ENCODE measurements around the gene ZBTB32. TPM values are rescaled to one million over a fixed set of nuclear protein-coding genes. Genes with fewer than 3 reads are reported as not detected.

Gene ZBTB32
- total RNA-seq, 2 donors from 2014 or later = 0.32 TPM; not detected in 1

- intact Hi-C loops (cut with DNase I) = no loop called here
- H3K27me3 ChIP-seq = peaks cover 18% of the 10 kb centered on the region
- no peaks in the 10 kb centered on the region for H3K36me3 ChIP-seq
- no peak overlapping the region for H3K4me3 ChIP-seq
- no peaks in the 10 kb centered on the region for H3K9me3 ChIP-seq
- H3K27ac ChIP-seq = no peak overlapping the region
- H3K9ac ChIP-seq (ENCODE audit: low read depth in 2 of 2, low read length in 2 of 2) = no peak overlapping the region
- TF ChIP-seq CTCF (IDR thresholded peaks at IDR 0.05) = no peak
- no peaks in the 10 kb centered on the region for H3K4me1 ChIP-seq
- DNase-seq = no peak
Observed at GRCh38 chr19:35669566-35669965, 34.8 kb upstream of the ZBTB32 start.

- H3K4me1 ChIP-seq = no peaks in the 10 kb centered on the region
- H3K27me3 ChIP-seq = peaks cover 18% of the 10 kb centered on the region
- no peak for DNase-seq
- no peak overlapping the region for H3K4me3 ChIP-seq
- intact Hi-C loops (cut with DNase I) = no loop called here
- H3K36me3 ChIP-seq = no peaks in the 10 kb centered on the region
- no peak for TF ChIP-seq CTCF (IDR thresholded peaks at IDR 0.05)
- H3K9ac ChIP-seq (ENCODE audit: low read depth in 2 of 2, low read length in 2 of 2) = no peak overlapping the region
- H3K27ac ChIP-seq = no peak overlapping the region
- no peaks in the 10 kb centered on the region for H3K9me3 ChIP-seq
Observed at GRCh38 chr19:35669974-35670373, 34.4 kb upstream of the ZBTB32 start.

GRCh38 chr19:35670686-35671085 lies 33.7 kb upstream of the ZBTB32 start:
- Histone ChIP-seq H3K27ac (no peak overlapping the region), H3K36me3 (no peaks in the 10 kb centered on the region), H3K4me3 (no peak overlapping the region), H3K9ac (ENCODE audit: low read depth in 2 of 2, low read length in 2 of 2) (no peak overlapping the region), H3K27me3 (peaks cover 18% of the 10 kb centered on the region), H3K9me3 (no peaks in the 10 kb centered on the region), H3K4me1 (no peaks in the 10 kb centered on the region)
- no peak for TF ChIP-seq CTCF (IDR thresholded peaks at IDR 0.05)
- intact Hi-C loops (cut with DNase I) = no loop called here
- DNase-seq = no peak

GRCh38 chr19:35671818-35672217 lies 32.5 kb upstream of the ZBTB32 start:
- no peak for DNase-seq
- Histone ChIP-seq H3K4me3 (no peak overlapping the region), H3K9ac (ENCODE audit: low read depth in 2 of 2, low read length in 2 of 2) (no peak overlapping the region), H3K27me3 (peaks cover 18% of the 10 kb centered on the region), H3K27ac (no peak overlapping the region), H3K36me3 (no peaks in the 10 kb centered on the region), H3K4me1 (no peaks in the 10 kb centered on the region), H3K9me3 (no peaks in the 10 kb centered on the region)
- intact Hi-C loops (cut with DNase I) = no loop called here
- TF ChIP-seq CTCF (IDR thresholded peaks at IDR 0.05) = no peak

- intact Hi-C loops (cut with DNase I) = no loop called here
- no peaks in the 10 kb centered on the region for H3K4me1 ChIP-seq
- no peak overlapping the region for H3K27ac ChIP-seq
- H3K9me3 ChIP-seq = no peaks in the 10 kb centered on the region
- peak overlapping the region; percentile 28 for H3K4me3 ChIP-seq
- H3K9ac ChIP-seq (ENCODE audit: low read depth in 2 of 2, low read length in 2 of 2) = no peak overlapping the region
- no peak for DNase-seq
- TF ChIP-seq CTCF (IDR thresholded peaks at IDR 0.05) = no peak
- H3K36me3 ChIP-seq = no peaks in the 10 kb centered on the region
- peaks cover 18% of the 10 kb centered on the region for H3K27me3 ChIP-seq
Observed at GRCh38 chr19:35673121-35673804, 31.1 kb upstream of the ZBTB32 start.
